GM23248 (cell line): ENCODE data around the gene SETD5. TPM values are rescaled to one million over a fixed set of nuclear protein-coding genes. Genes with fewer than 3 reads are reported as not detected.

Experiments
- DNase-seq: peaks from one replicate; pipeline ENCODE4 v3.0.0-alpha.2; 2015
- H2AFZ ChIP-seq: fragments of 200-600 bp; sonication (generic); 2 replicates; pipeline ENCODE4 v1.6.1; 2016; ENCODE audit warnings: antibody characterized with exemption
- H3F3A ChIP-seq: fragments of 200-600 bp; sonication (generic); 2 replicates; pipeline ENCODE4 v1.6.1; 2016; ENCODE audit warnings: mild to moderate bottlenecking, antibody characterized with exemption, mixed run types; ENCODE audit not compliant: insufficient read depth
- H3K27ac ChIP-seq: fragments of 200-600 bp; sonication (generic); 2 replicates; pipeline ENCODE4 v1.5.1; 2016; ENCODE audit warnings: mild to moderate bottlenecking
- H3K27me3 ChIP-seq: fragments of 200-600 bp; sonication (generic); replicated peaks from 2 replicates; pipeline ENCODE4 v1.6.1; 2016; ENCODE audit warnings: mild to moderate bottlenecking; ENCODE audit not compliant: insufficient read depth
- H3K36me3 ChIP-seq: fragments of 200-600 bp; sonication (generic); 2 replicates; pipeline ENCODE4 v1.6.1; 2016; ENCODE audit warnings: low read depth, mild to moderate bottlenecking
- H3K4me1 ChIP-seq: fragments of 200-600 bp; sonication (generic); 2 replicates; pipeline ENCODE4 v1.6.1; 2016; ENCODE audit warnings: mild to moderate bottlenecking; ENCODE audit not compliant: insufficient read depth
- H3K4me2 ChIP-seq: fragments of 200-600 bp; sonication (generic); one replicate; pipeline ENCODE4 v1.6.1; 2016; ENCODE audit warnings: mild to moderate bottlenecking; ENCODE audit not compliant: unreplicated experiment
- H3K4me3 ChIP-seq: fragments of 200-600 bp; sonication (generic); 2 replicates; pipeline ENCODE4 v1.5.1; 2016; ENCODE audit warnings: mild to moderate bottlenecking
- H3K79me2 ChIP-seq: fragments of 200-600 bp; sonication (generic); 2 replicates; pipeline ENCODE4 v1.6.1; 2016; ENCODE audit warnings: mild to moderate bottlenecking; ENCODE audit not compliant: insufficient read depth
- H3K9ac ChIP-seq: fragments of 200-600 bp; sonication (generic); 2 replicates; pipeline ENCODE4 v1.6.1; 2016; ENCODE audit warnings: mild to moderate bottlenecking
- H3K9me2 ChIP-seq: fragments of 200-600 bp; sonication (generic); 2 replicates; pipeline ENCODE4 v1.6.1; 2016; ENCODE audit warnings: mixed run types, mild to moderate bottlenecking, moderate library complexity; ENCODE audit not compliant: insufficient read depth
- H3K9me3 ChIP-seq: fragments of 200-600 bp; sonication (generic); one replicate; pipeline ENCODE4 v1.6.1; 2017; ENCODE audit warnings: low read depth
- H4K20me1 ChIP-seq: fragments of 200-600 bp; sonication (generic); 2 replicates; pipeline ENCODE4 v1.6.0; 2016; ENCODE audit not compliant: insufficient read depth
- EZH2 ChIP-seq: fragments of 200-600 bp; sonication (generic); IDR thresholded peaks from 2 replicates; pipeline ENCODE4 v1.6.1; 2018; ENCODE audit warnings: antibody characterized with exemption, mild to moderate bottlenecking; ENCODE audit not compliant: insufficient read depth, poor library complexity, severe bottlenecking
- EZH2phosphoT487 ChIP-seq: fragments of 200-600 bp; sonication (generic); IDR thresholded peaks from 2 replicates; pipeline ENCODE4 v1.6.1; 2018; ENCODE audit warnings: antibody characterized with exemption, moderate library complexity, mild to moderate bottlenecking, low read depth; ENCODE audit not compliant: insufficient read depth
- WGBS, 2 experiments: methylation state at CpG; one replicate each; pipeline ENCODE4 v1.1.6; 2015 to 2017; ENCODE audit warnings: low lambda C conversion rate in 2 of 2, low coverage in 1 of 2; ENCODE audit errors: missing lambda C conversion rate in 2 of 2; 5-methylcytosine and 5-hydroxymethylcytosine counted together
- in situ Hi-C: fragments of 300-500 bp; cut with MboI; formaldehyde crosslinking; loops from 2 replicates; pipeline ENCODE4 v1.15.0; 2020
- polyA plus RNA-seq: library from polyadenylated mRNA; unstranded; fragments of >200 nt; fragmentation: Nextera tagmentation; extraction: Ambion mirVana; gene quantifications from 2 replicates; pipeline ENCODE4 v1.2.1, GENCODE V29; 2016
- total RNA-seq: library from RNA; depleted of rRNA; stranded (reverse); fragments of >200 nt; shearing (Covaris generic); gene quantifications from 2 replicates; pipeline ENCODE4 v1.2.3, GENCODE V29; 2014

SETD5 gene
- total and polyA plus RNA-seq, 2 experiments from 2014 or later = 35.0 to 45.0 TPM

DNA sequence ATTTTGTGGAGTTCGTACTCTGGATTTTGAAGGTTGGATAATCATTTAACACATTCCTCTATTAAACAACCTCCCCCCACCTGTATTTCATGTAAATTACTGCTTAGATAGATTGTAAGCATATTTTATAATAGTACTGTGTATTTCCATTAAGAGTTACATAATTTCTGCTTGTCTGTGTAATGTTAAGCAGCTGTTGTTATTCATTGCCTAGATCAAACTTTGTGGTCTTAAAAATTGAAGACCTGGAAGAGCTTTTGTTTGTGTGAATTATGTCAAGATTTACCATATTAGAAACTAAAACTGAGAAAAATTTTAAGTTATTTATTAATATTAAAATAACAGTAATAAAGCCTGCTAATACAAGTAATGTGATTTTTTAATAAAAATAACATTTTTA lies 11.1 kb downstream of the SETD5 start:
- WGBS, 2 experiments = 49 to 63% methylated on average over 1 of the region's 1 CpG
- no peak for DNase-seq
- H3K4me2 ChIP-seq = no peak overlapping the region
- H3F3A ChIP-seq = peaks cover 17% of the 10 kb centered on the region; the same call in 1 of the 2 replicates
- no peaks in the 10 kb centered on the region for H3K9me3 ChIP-seq
- peaks cover 32% of the 10 kb centered on the region for H3K4me1 ChIP-seq
- TF ChIP-seq EZH2phosphoT487 = no peak
- TF ChIP-seq EZH2 = no peak
- no peak overlapping the region for H2AFZ ChIP-seq
- no peaks in the 10 kb centered on the region for H3K36me3 ChIP-seq
- peaks cover 51% of the 10 kb centered on the region for H4K20me1 ChIP-seq
- no peak overlapping the region for H3K9ac ChIP-seq
- no peaks in the 10 kb centered on the region for H3K9me2 ChIP-seq
- no peak overlapping the region for H3K4me3 ChIP-seq
- peaks cover 100% of the 10 kb centered on the region for H3K79me2 ChIP-seq
- in situ Hi-C loops = no loop called here
- H3K27me3 ChIP-seq = no peaks in the 10 kb centered on the region
- H3K27ac ChIP-seq = no peak overlapping the region

DNA sequence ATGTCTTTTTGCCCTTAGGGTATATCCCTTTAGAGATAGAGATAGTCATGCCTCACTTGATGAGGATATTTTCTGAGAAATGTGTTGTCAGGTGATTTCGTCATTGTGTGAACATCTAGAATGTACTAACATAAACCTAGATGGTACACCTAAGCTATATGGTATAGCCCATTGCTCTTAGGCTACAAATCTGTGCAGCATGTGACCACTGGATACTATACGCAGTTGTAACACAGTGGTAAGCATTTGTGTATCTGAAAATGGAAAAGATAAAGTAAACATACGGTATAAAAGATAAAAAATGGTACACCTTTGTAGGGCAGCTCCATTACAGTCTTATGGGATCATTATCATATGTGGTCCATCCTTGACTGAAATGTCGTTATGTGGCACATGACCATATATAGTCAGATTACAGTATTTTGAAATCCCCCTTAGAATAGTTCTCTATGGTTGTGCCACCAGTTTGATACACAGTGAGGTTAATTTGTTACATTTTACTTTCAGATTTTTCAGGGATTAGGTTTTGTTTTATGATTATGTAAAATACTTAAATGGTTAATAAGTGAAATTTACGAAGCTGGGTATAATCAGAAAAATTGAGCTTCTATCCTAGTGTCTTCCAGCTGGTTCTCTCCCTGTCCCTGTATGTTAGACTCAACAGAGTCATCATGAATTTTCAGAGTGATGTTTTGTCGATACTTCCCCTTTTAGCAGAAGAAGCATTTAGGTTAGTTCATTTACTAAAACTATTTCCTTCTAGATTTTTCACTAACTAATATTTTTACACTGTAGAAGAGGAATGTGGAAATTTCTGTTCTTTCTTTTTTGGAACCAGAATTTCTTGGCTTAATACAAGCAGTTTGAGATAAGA lies 12.8 kb downstream of the SETD5 start:
- Histone ChIP-seq H4K20me1 (peaks cover 49% of the 10 kb centered on the region), H3K9ac (no peak overlapping the region), H3K36me3 (no peaks in the 10 kb centered on the region), H3K4me3 (no peak overlapping the region), H3K9me3 (no peaks in the 10 kb centered on the region), H3K9me2 (no peaks in the 10 kb centered on the region), H2AFZ (no peak overlapping the region), H3K4me1 (peaks cover 15% of the 10 kb centered on the region), H3K79me2 (peaks cover 100% of the 10 kb centered on the region), H3K27me3 (no peaks in the 10 kb centered on the region), H3K4me2 (no peak overlapping the region), H3F3A (peaks cover 6% of the 10 kb centered on the region; the same call in 1 of the 2 replicates), H3K27ac (no peak overlapping the region)
- TF ChIP-seq EZH2 (no peak), EZH2phosphoT487 (no peak)
- DNase-seq = no peak
- WGBS, 2 experiments = 77 to 78% methylated on average over 6 of the region's 6 CpGs
- in situ Hi-C loops = no loop called here

DNA sequence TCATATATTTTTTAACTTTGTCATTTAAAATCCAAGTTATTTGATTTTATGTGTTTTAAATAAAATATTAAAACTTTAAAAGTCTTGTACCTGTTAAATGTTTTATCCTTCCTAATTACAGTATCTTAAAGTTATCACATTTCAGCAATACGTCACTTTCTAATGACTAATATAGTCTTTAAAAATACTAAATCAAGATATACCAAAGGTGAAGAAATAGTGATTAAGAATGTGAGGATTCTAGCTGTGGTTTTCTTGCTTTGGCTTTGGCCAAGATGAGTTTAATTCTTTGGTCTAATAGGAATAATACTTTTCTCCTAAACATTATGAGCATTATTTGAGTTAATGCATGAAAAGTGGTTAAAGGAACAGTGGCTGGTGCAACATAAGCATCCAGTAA lies 13.9 kb downstream of the SETD5 start:
- peaks cover 44% of the 10 kb centered on the region for H4K20me1 ChIP-seq
- H3K9ac ChIP-seq = no peak overlapping the region
- no peak for DNase-seq
- H3K9me3 ChIP-seq = no peaks in the 10 kb centered on the region
- H3F3A ChIP-seq = peaks cover 15% of the 10 kb centered on the region
- 93 to 96% methylated on average over 1 of the region's 1 CpG for WGBS, 2 experiments
- no peaks in the 10 kb centered on the region for H3K27me3 ChIP-seq
- TF ChIP-seq EZH2phosphoT487 = no peak
- no peak for TF ChIP-seq EZH2
- no peak overlapping the region for H3K4me3 ChIP-seq
- in situ Hi-C loops = no loop called here
- H3K9me2 ChIP-seq = no peaks in the 10 kb centered on the region
- H3K27ac ChIP-seq = no peak overlapping the region
- no peaks in the 10 kb centered on the region for H3K36me3 ChIP-seq
- H3K4me1 ChIP-seq = peaks cover 13% of the 10 kb centered on the region
- peaks cover 100% of the 10 kb centered on the region for H3K79me2 ChIP-seq
- no peak overlapping the region for H2AFZ ChIP-seq
- no peak overlapping the region for H3K4me2 ChIP-seq

DNA sequence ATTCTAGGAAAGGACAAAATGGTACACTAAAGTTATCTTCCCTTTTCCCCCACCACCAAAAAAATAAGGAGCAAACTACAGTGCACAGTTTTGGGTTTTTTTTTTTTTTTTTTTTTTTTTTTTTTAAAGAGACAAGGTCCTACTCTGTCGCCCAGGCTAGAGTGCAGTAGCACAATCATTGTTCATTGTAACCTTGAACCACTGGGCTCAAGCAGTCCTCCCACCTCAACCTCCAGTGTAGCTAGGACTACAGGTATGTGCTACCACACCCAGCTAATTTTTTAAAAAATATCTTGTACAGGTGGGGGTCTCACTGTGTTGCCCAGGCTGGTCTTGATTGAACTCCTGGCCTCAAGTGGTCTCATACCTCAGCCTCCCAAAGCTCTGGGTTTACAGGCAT lies 14.9 kb downstream of the SETD5 start:
- Histone ChIP-seq H3K27ac (no peak overlapping the region), H3F3A (peaks cover 25% of the 10 kb centered on the region), H3K9me2 (no peaks in the 10 kb centered on the region), H3K9ac (no peak overlapping the region), H3K9me3 (no peaks in the 10 kb centered on the region), H3K4me1 (peaks cover 23% of the 10 kb centered on the region), H4K20me1 (peaks cover 52% of the 10 kb centered on the region), H3K36me3 (no peaks in the 10 kb centered on the region), H3K79me2 (peaks cover 100% of the 10 kb centered on the region), H2AFZ (no peak overlapping the region), H3K4me2 (no peak overlapping the region), H3K27me3 (no peaks in the 10 kb centered on the region), H3K4me3 (no peak overlapping the region)
- in situ Hi-C loops = no loop called here
- TF ChIP-seq EZH2phosphoT487 (no peak), EZH2 (no peak)
- WGBS, 2 experiments = 89 to 93% methylated on average over 1 of the region's 1 CpG
- no peak for DNase-seq
